Fibroblast of lung (primary cell): ENCODE results near the gene PI4KB.

Experiments used
- CTCF ChIP-seq, 2 donors: IDR thresholded peaks in 1 of 2; conservative IDR thresholded peaks in 1 of 2; 1 replicate in 1 of 2; 2 replicates in 1 of 2; pipeline ENCODE4 v1.5.1; 2011 to 2012; ENCODE audit warnings: low read length in 2 of 2, control low read depth in 1 of 2, inconsistent platforms in 1 of 2, low read depth in 1 of 2, mild to moderate bottlenecking in 1 of 2
- EZH2 ChIP-seq: IDR thresholded peaks from 2 replicates; pipeline ENCODE4 v1.5.1; 2012; ENCODE audit warnings: low read length, control low read depth, mild to moderate bottlenecking; ENCODE audit errors: missing control alignments

- no peak for TF ChIP-seq CTCF (conservative IDR thresholded peaks at IDR 0.05 in 1 of 2, IDR thresholded peaks at IDR 0.05 in 1 of 2; ENCODE audit: low read depth in 1 of 2, low read length in 2 of 2)
- TF ChIP-seq EZH2: no peak
Measured at GRCh38 chr1:151336556-151336955, 9.3 kb upstream of the PI4KB start.
